Panc1 (cell line): ENCODE results near the gene ZNF366. TPM values are rescaled to one million over a fixed set of nuclear protein-coding genes. Genes with fewer than 3 reads are reported as not detected.

Experiments
- ATAC-seq: fragments of 200-7000 bp; cut with Tn5 transposase; 2 replicates; pipeline ENCODE4 v1.9.1; 2020; ENCODE audit warnings: mild to moderate bottlenecking, moderate library complexity
- BruUV-seq: library from RNA; stranded (reverse); fragments of 400-500 nt; replicated peaks from 2 replicates; lab custom pipeline; 2021; lab: Mats Ljungman, UMichigan
- CTCF ChIA-PET: fragments of 300-600 bp; sonication (Branson Sonifier 250); formaldehyde crosslinking; loops from one replicate; lab custom pipeline; 2022; ENCODE audit warnings: antibody characterized with exemption; lab: Charles Lee
- POLR2A ChIA-PET: fragments of 300-600 bp; sonication (Branson Sonifier 250); formaldehyde crosslinking; loops from one replicate; lab custom pipeline; 2022; ENCODE audit warnings: antibody characterized with exemption; lab: Charles Lee
- DNase-seq: peaks from one replicate; pipeline ENCODE4 v3.0.0-alpha.2; 2010; ENCODE audit warnings: low read depth, low spot score
- H3K27ac ChIP-seq: 2 replicates; pipeline ENCODE4 v1.5.1; 2011; ENCODE audit warnings: mild to moderate bottlenecking, low read length, inconsistent platforms
- H3K27me3 ChIP-seq: fragments of 200-500 bp; sonication (Bioruptor generic); 2 replicates; pipeline ENCODE4 v1.6.0; 2014; ENCODE audit warnings: low read length, inconsistent platforms; ENCODE audit not compliant: control insufficient read depth, insufficient read depth
- H3K36me3 ChIP-seq: fragments of 200-500 bp; sonication (Bioruptor generic); 2 replicates; pipeline ENCODE4 v1.5.1; 2014; ENCODE audit warnings: inconsistent platforms, mild to moderate bottlenecking, low read length, moderate library complexity; ENCODE audit not compliant: control insufficient read depth, insufficient read depth
- H3K4me1 ChIP-seq: 2 replicates; pipeline ENCODE4 v1.5.1; 2011; ENCODE audit warnings: inconsistent platforms, mild to moderate bottlenecking, low read length, moderate library complexity; ENCODE audit not compliant: control insufficient read depth, insufficient read depth
- H3K4me3 ChIP-seq, 2 experiments: 2 replicates each; pipeline ENCODE4 v1.5.1; 2011 to 2012; ENCODE audit warnings: low read depth in 2 of 2, low read length in 2 of 2, mild to moderate bottlenecking in 2 of 2, inconsistent platforms in 1 of 2, moderate library complexity in 1 of 2
- H3K9me3 ChIP-seq: fragments of 200-500 bp; sonication (Bioruptor generic); 2 replicates; pipeline ENCODE4 v1.5.1; 2014; ENCODE audit warnings: low read depth, mild to moderate bottlenecking, inconsistent platforms, low read length, moderate library complexity; ENCODE audit not compliant: control insufficient read depth, insufficient read depth
- CTCF ChIP-seq: fragments of 450-650 bp; IDR thresholded peaks from 2 replicates; pipeline ENCODE4 v1.5.1; 2017; ENCODE audit warnings: mild to moderate bottlenecking
- POLR2AphosphoS5 ChIP-seq: IDR thresholded peaks from 2 replicates; pipeline ENCODE4 v1.6.1; 2012; ENCODE audit warnings: mild to moderate bottlenecking, low read depth, low read length, moderate library complexity
- SIN3A ChIP-seq: IDR thresholded peaks from 2 replicates; pipeline ENCODE4 v1.6.1; 2012; ENCODE audit warnings: low read depth, mild to moderate bottlenecking, low read length, moderate library complexity, borderline replicate concordance; ENCODE audit not compliant: insufficient read depth
- TCF7L2 ChIP-seq: IDR thresholded peaks from 2 replicates; pipeline ENCODE4 v1.6.1; 2011; ENCODE audit warnings: mild to moderate bottlenecking, low read depth, low read length, inconsistent platforms
- in situ Hi-C: cut with HindIII; loops from 2 replicates; pipeline ENCODE4 v1.10.0; 2016; ENCODE audit warnings: low sequenced_read_pairs, low pct_unique_long_range_greater_than_20kb
- intact Hi-C: fragments of 100-400 bp; cut with micrococcal nuclease; formaldehyde crosslinking; loops from one replicate; pipeline ENCODE4 v1.10.0; 2022; ENCODE audit not compliant: unreplicated experiment
- total RNA-seq: library from RNA; stranded (reverse); gene quantifications from one replicate; pipeline ENCODE4 v1.2.1, GENCODE V29; 2021; ENCODE audit not compliant: unreplicated experiment
- TF ChIP-seq, protein P1 (sequence below), 2 experiments: IDR thresholded peaks; 2 replicates each; pipeline ENCODE4 v1.6.1; 2011 to 2012; ENCODE audit warnings: low read depth in 2 of 2, control low read depth in 1 of 2, low read length in 1 of 2, mild to moderate bottlenecking in 1 of 2, moderate library complexity in 1 of 2; ENCODE audit not compliant: insufficient read depth in 1 of 2

Gene ZNF366
- total RNA-seq, 1 experiment from 2014 or later: not detected

DNA sequence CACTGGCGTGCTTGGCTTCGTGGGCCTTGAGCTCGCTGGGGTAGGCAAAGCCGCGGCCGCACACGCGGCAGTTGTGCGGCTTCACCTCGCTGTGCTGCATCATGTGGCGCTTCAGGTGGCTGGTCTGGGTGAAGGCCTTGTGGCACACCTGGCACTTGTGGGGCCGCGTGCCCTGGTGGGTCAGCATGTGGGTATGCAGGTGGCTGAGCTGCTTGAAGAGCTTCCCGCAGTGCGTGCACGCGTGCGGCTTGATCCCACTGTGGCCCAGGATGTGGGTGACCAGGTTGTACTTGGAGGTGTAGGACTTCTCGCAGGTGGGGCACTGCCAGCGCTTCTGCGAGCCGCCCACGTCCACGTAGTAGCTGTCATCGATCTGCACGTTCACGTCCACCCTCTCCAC lies 46.8 kb downstream of the ZNF366 start:
- H3K27me3 ChIP-seq: no peaks in the 10 kb centered on the region
- H3K4me3 ChIP-seq: no peak overlapping the region
- no peaks in the 10 kb centered on the region for H3K4me1 ChIP-seq
- no peaks in the 10 kb centered on the region for H3K36me3 ChIP-seq
- TF ChIP-seq, protein P1, sequence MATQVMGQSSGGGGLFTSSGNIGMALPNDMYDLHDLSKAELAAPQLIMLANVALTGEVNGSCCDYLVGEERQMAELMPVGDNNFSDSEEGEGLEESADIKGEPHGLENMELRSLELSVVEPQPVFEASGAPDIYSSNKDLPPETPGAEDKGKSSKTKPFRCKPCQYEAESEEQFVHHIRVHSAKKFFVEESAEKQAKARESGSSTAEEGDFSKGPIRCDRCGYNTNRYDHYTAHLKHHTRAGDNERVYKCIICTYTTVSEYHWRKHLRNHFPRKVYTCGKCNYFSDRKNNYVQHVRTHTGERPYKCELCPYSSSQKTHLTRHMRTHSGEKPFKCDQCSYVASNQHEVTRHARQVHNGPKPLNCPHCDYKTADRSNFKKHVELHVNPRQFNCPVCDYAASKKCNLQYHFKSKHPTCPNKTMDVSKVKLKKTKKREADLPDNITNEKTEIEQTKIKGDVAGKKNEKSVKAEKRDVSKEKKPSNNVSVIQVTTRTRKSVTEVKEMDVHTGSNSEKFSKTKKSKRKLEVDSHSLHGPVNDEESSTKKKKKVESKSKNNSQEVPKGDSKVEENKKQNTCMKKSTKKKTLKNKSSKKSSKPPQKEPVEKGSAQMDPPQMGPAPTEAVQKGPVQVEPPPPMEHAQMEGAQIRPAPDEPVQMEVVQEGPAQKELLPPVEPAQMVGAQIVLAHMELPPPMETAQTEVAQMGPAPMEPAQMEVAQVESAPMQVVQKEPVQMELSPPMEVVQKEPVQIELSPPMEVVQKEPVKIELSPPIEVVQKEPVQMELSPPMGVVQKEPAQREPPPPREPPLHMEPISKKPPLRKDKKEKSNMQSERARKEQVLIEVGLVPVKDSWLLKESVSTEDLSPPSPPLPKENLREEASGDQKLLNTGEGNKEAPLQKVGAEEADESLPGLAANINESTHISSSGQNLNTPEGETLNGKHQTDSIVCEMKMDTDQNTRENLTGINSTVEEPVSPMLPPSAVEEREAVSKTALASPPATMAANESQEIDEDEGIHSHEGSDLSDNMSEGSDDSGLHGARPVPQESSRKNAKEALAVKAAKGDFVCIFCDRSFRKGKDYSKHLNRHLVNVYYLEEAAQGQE (IDR thresholded peaks at IDR 0.05; ENCODE audit: insufficient read depth in 1 of 2, low read depth in 2 of 2, low read length in 1 of 2): no peak
- TF ChIP-seq POLR2AphosphoS5 (no peak), TCF7L2 (no peak), SIN3A (no peak), CTCF (no peak)
- no peaks in the 10 kb centered on the region for H3K9me3 ChIP-seq
- intact Hi-C loops: no loop called here
- H3K27ac ChIP-seq: no peak overlapping the region
- DNase-seq (no peak), ATAC-seq (no peak)
- CTCF ChIA-PET: no interaction called here
- in situ Hi-C loops: no loop called here
- BruUV-seq: no TSS peak
- POLR2A ChIA-PET: no interaction called here

GRCh38 chr5:72459913-72460312 lies 47.3 kb downstream of the ZNF366 start:
- DNase-seq (no peak), ATAC-seq (no peak)
- H3K4me3 ChIP-seq: no peak overlapping the region
- in situ Hi-C loops (no loop called here), intact Hi-C loops (no loop called here)
- no peaks in the 10 kb centered on the region for H3K36me3 ChIP-seq
- no TSS peak for BruUV-seq
- TF ChIP-seq POLR2AphosphoS5: no peak
- TF ChIP-seq CTCF: no peak
- TF ChIP-seq, protein P1 (IDR thresholded peaks at IDR 0.05; ENCODE audit: insufficient read depth in 1 of 2, low read depth in 2 of 2, low read length in 1 of 2): no peak
- no peaks in the 10 kb centered on the region for H3K9me3 ChIP-seq
- H3K27me3 ChIP-seq: no peaks in the 10 kb centered on the region
- ChIA-PET CTCF (no interaction called here), POLR2A (no interaction called here)
- H3K4me1 ChIP-seq: no peaks in the 10 kb centered on the region
- no peak overlapping the region for H3K27ac ChIP-seq
